Measurements from ENCODE around the gene DNAH17.

Gene DNAH17

GRCh38 chr17:78556812-78557211 lies 20.4 kb downstream of the DNAH17 start:
- Histone ChIP-seq H3K36me3 (ENCODE audit: insufficient read depth, low read length) (no peaks in the 10 kb centered on the region), H3K4me1 (ENCODE audit: insufficient read depth, low read length) (no peaks in the 10 kb centered on the region), H3K9me3 (ENCODE audit: control insufficient read depth, insufficient read depth, low read length) (no peaks in the 10 kb centered on the region), H3K9ac (ENCODE audit: low read depth, low read length) (no peak overlapping the region)

GRCh38 chr17:78555746-78556401 lies 21.3 kb downstream of the DNAH17 start:
- Histone ChIP-seq H3K36me3 (ENCODE audit: insufficient read depth, low read length) (no peaks in the 10 kb centered on the region), H3K9me3 (ENCODE audit: control insufficient read depth, insufficient read depth, low read length) (no peaks in the 10 kb centered on the region), H3K9ac (ENCODE audit: low read depth, low read length) (no peak overlapping the region), H3K4me1 (ENCODE audit: insufficient read depth, low read length) (no peaks in the 10 kb centered on the region)

GRCh38 chr17:78550464-78550863 lies 26.7 kb downstream of the DNAH17 start:
- Histone ChIP-seq H3K9ac (ENCODE audit: low read depth, low read length) (no peak overlapping the region), H3K9me3 (ENCODE audit: control insufficient read depth, insufficient read depth, low read length) (peaks cover 7% of the 10 kb centered on the region; the same call in 1 of the 2 replicates), H3K4me1 (ENCODE audit: insufficient read depth, low read length) (no peaks in the 10 kb centered on the region), H3K36me3 (ENCODE audit: insufficient read depth, low read length) (no peaks in the 10 kb centered on the region)

DNA sequence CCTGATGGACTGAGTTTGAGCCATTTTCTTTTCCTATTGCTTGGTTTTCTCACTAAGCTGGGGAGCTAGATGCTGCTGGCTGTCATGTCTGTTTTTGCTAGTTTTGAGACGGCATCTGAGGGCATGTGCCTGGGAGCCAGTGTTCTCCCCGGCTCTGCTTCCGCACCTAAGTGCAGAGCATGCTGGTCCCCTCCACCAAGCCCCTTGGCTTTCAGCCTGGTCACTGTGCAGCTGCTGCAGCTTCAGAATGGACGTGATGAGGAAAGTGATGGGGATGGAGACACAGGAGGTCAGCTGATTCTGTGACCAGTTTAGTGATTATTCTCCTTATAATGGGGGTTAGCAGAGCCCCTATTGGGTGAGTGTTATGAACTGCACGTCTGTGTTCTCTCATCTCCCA lies 28.5 kb downstream of the DNAH17 start:
- peaks cover 7% of the 10 kb centered on the region; the same call in 1 of the 2 replicates for H3K9me3 ChIP-seq (ENCODE audit: control insufficient read depth, insufficient read depth, low read length)
- H3K9ac ChIP-seq (ENCODE audit: low read depth, low read length) = no peak overlapping the region
- no peaks in the 10 kb centered on the region for H3K36me3 ChIP-seq (ENCODE audit: insufficient read depth, low read length)
- H3K4me1 ChIP-seq (ENCODE audit: insufficient read depth, low read length) = no peaks in the 10 kb centered on the region

GRCh38 chr17:78547035-78547434 lies 30.2 kb downstream of the DNAH17 start:
- no peaks in the 10 kb centered on the region for H3K36me3 ChIP-seq (ENCODE audit: insufficient read depth, low read length)
- no peaks in the 10 kb centered on the region for H3K4me1 ChIP-seq (ENCODE audit: insufficient read depth, low read length)
- H3K9me3 ChIP-seq (ENCODE audit: control insufficient read depth, insufficient read depth, low read length) = peaks cover 7% of the 10 kb centered on the region; the same call in 1 of the 2 replicates
- no peak overlapping the region for H3K9ac ChIP-seq (ENCODE audit: low read depth, low read length)

GRCh38 chr17:78546476-78546875 lies 30.7 kb downstream of the DNAH17 start:
- H3K4me1 ChIP-seq (ENCODE audit: insufficient read depth, low read length) = no peaks in the 10 kb centered on the region; the same call in 1 of the 2 replicates
- no peaks in the 10 kb centered on the region for H3K36me3 ChIP-seq (ENCODE audit: insufficient read depth, low read length)
- peaks cover 7% of the 10 kb centered on the region; the same call in 1 of the 2 replicates for H3K9me3 ChIP-seq (ENCODE audit: control insufficient read depth, insufficient read depth, low read length)
- no peak overlapping the region for H3K9ac ChIP-seq (ENCODE audit: low read depth, low read length)

DNA sequence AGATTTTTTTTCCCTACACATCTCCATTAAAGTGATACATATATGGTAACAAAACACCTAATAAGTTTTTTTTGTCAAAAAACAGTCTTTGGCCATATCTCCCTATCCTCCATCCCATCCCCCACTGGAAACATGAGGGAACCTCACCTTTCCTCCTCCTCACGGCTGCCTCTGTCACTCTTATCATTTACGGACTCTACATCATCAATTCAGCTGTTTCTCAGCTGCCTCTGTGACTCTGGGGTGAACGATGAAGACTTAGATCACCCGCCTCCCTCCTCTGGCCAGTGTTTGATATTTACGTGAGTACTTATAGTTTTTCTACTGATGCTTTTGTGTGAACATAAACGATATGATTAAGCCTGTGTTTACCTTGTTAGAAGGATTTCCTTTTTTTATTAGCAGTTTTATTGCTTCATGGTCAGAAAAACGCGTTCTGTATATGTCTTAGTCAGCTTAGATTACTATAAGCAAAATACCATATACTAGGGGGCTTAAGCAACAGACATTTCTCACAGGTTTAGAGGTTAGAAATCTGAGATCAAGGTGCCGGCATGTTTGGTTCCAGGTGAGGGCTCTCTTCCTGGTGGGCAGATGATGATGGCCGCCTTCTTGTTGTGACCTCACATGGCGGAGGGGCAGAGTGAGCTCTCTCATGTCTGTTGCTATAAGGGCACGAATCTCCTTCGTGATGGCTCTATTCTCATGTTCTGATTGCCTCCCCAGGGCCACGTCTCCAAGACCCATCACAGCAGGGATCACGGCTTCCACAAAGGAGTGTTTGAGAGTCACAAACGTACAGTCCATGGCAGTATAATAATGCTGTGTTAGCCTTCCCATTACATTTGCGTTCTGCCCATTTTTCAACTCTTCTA lies 32.1 kb downstream of the DNAH17 start:
- Histone ChIP-seq H3K9me3 (ENCODE audit: control insufficient read depth, insufficient read depth, low read length) (peaks cover 7% of the 10 kb centered on the region; the same call in 1 of the 2 replicates), H3K36me3 (ENCODE audit: insufficient read depth, low read length) (no peaks in the 10 kb centered on the region), H3K9ac (ENCODE audit: low read depth, low read length) (no peak overlapping the region), H3K4me1 (ENCODE audit: insufficient read depth, low read length) (no peaks in the 10 kb centered on the region; the same call in 1 of the 2 replicates)

DNA sequence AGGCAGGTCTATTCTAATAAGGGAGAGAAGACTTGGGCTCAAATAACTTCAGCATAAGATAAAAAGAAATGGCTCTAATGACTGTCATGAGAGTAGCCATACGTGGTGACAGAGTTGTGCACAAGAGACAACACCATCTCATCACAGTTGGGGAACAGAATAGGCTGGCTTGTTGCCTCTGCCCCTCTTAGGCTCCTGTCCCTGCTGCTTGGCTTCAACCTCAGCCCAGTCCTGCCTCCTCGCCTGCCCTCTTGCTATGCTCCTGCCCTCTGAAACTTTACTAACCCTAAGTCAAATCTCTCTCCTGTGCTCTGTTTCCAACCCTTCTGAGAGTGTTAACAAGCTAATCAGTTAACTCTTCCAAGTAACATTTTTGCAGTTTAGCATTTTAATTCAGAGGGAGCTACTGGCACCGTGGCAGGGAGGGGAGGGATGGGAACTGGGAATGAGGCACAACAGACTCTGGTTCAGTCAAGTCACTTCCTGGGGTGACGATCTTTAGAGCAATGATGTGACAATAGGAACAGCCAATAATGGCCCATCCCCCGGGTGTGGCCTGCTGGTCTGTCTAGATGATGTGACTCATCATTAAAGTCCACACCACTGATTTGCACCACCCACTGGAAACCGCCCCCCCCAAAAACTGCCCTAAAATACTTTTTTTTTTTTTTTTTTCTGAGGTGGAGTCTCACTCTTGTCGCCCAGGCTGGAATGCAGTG lies 35.5 kb downstream of the DNAH17 start:
- no peak overlapping the region for H3K9ac ChIP-seq (ENCODE audit: low read depth, low read length)
- H3K36me3 ChIP-seq (ENCODE audit: insufficient read depth, low read length) = no peaks in the 10 kb centered on the region
- H3K9me3 ChIP-seq (ENCODE audit: control insufficient read depth, insufficient read depth, low read length) = no peaks in the 10 kb centered on the region
- H3K4me1 ChIP-seq (ENCODE audit: insufficient read depth, low read length) = no peaks in the 10 kb centered on the region; the same call in 1 of the 2 replicates

DNA sequence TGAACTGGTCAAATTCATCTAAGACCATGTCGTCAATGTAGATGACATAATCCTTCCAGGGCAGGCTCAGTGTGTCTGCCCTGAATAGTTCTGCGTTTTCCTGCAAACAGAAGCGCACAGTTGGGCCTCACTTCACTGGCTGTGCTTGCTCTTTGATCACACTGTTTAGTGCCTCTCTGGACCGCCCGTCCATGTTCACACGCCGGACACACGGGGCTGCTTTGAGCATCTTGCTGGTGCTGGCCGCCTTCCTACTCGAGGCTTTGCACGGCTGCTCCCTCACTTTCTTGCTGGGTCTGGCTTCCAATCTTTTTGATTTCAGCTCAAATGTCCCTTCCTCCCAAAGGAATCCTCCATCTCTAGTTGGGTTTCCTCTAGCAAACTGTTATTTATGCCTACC lies 37.4 kb downstream of the DNAH17 start:
- Histone ChIP-seq H3K4me1 (ENCODE audit: insufficient read depth, low read length) (no peaks in the 10 kb centered on the region; the same call in 1 of the 2 replicates), H3K36me3 (ENCODE audit: insufficient read depth, low read length) (no peaks in the 10 kb centered on the region), H3K9ac (ENCODE audit: low read depth, low read length) (no peak overlapping the region), H3K9me3 (ENCODE audit: control insufficient read depth, insufficient read depth, low read length) (no peaks in the 10 kb centered on the region)

- H3K9ac ChIP-seq (ENCODE audit: low read depth, low read length) = no peak overlapping the region
- no peaks in the 10 kb centered on the region for H3K9me3 ChIP-seq (ENCODE audit: control insufficient read depth, insufficient read depth, low read length)
- no peaks in the 10 kb centered on the region for H3K36me3 ChIP-seq (ENCODE audit: insufficient read depth, low read length)
- no peaks in the 10 kb centered on the region; the same call in 1 of the 2 replicates for H3K4me1 ChIP-seq (ENCODE audit: insufficient read depth, low read length)
Observed at GRCh38 chr17:78538033-78538776, 39.0 kb downstream of the DNAH17 start.

DNA sequence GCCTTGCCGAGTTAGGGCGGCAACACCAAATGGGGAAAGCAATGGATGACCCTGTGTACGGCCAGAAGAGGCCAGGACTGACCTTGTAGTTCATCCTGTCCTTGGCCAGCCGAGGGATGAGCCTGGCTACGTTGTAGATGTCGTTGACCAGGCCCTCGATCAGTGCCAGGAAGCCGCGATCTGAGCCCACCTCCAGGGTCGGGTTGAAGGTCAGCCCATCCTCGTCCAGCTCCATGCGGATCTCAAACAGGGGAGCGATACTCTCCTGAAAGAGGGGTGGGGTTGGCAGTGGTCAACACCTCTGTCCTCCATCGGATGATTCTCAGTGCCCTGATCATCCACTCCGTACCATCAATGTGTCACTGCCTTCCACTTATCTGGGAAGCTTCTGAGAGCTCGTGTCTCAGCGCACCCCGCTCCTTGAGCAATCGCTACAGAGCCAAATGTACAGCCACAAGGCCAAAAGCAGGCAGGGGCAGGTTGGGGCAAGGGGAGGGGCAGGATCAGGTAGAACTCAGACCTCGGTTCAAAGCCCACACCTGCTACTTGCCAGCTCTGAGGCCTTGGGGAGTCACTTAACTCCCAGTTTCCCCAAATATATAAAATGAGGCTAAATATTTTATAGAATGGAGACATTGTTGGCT lies 39.9 kb downstream of the DNAH17 start:
- Histone ChIP-seq H3K4me1 (ENCODE audit: insufficient read depth, low read length) (no peaks in the 10 kb centered on the region; the same call in 1 of the 2 replicates), H3K36me3 (ENCODE audit: insufficient read depth, low read length) (no peaks in the 10 kb centered on the region), H3K9ac (ENCODE audit: low read depth, low read length) (no peak overlapping the region), H3K9me3 (ENCODE audit: control insufficient read depth, insufficient read depth, low read length) (no peaks in the 10 kb centered on the region)

- Histone ChIP-seq H3K9me3 (ENCODE audit: control insufficient read depth, insufficient read depth, low read length) (no peaks in the 10 kb centered on the region), H3K4me1 (ENCODE audit: insufficient read depth, low read length) (no peaks in the 10 kb centered on the region; the same call in 1 of the 2 replicates), H3K9ac (ENCODE audit: low read depth, low read length) (no peak overlapping the region), H3K36me3 (ENCODE audit: insufficient read depth, low read length) (no peaks in the 10 kb centered on the region)
Observed at GRCh38 chr17:78535273-78536197, 41.7 kb downstream of the DNAH17 start.

All from ES-I3 (cell line).